ENCODE measurements around the gene RGS11.
"Not testable (repeated sequence)": the region's sequence is repeated elsewhere in the genome, so short reads cannot be mapped to it uniquely, and the experiment has no call there.

The RGS11 gene

DNA sequence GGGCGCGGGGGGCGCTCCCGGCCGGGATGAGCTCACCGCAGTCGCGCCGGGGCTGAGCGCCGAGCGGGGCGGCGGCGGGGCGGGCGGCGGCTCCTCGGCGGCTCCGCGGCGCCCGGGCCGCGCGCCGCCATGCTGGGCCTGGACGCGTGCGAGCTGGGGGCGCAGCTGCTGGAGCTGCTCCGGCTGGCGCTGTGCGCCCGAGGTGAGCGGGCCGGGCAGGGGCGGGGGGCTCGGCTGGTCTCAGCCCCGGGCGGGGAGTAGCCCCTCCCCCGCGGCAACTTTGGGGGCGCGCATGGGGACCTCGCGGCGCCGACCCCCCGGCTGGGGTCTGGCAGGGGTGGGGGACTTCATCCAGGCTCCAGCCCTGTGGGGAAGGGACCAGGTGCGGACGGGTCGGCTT lies 4.8 kb upstream of the RGS11 start, which contains the start of gene ARHGDIG:
ARHGDIG (plus strand) TSS at position 40 of the 400 bp plus-strand sequence; CDS start at position 130, 90 bp downstream.
- no peak for DNase-seq (ENCODE audit: low read depth)

DNA sequence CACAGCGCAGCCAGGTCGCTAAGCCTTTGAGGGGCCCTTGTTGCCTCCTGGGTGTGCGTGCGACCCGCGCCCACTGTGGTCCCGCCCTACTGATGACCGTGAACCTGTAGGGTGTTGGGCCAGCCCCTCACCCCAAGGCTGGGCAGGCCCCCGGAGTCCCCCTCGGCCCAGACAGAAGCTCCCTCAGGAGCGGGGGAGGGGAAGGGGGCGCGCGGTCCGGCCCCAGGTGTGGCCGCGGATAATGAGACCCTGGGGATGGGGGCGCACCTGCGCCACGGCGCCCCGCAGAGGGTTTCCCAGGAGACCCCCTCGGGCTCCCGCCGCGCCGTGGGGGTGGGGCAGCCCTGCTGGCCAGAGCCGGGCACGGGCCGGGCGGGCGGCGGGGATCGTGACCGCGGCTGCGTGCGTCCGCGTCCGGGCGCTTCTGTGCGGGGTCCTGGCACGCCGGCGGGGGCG lies 4.3 kb upstream of the RGS11 start:
- no peak for DNase-seq (ENCODE audit: low read depth)

DNA sequence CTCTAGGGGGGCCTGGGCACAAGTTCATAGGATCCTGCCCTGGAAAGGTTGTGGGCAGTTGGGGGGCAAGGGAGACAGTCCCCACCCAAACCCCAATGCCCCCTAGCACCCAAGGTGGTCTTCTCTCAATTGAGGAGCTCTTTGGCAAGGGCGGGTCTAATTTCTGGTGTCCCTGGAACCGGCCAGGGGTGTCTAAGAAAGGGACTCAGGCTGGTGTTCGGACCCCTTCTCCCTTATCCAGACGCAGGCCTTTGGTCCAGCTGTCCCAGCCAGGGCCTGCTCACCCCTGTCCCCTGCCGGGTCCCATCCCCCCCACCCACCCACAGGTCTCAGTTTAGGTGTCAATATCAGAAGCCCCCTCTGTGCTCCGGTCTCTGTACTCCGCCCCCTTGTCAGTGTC lies 3.8 kb upstream of the RGS11 start:
- DNase-seq (ENCODE audit: low read depth), result no peak

DNA sequence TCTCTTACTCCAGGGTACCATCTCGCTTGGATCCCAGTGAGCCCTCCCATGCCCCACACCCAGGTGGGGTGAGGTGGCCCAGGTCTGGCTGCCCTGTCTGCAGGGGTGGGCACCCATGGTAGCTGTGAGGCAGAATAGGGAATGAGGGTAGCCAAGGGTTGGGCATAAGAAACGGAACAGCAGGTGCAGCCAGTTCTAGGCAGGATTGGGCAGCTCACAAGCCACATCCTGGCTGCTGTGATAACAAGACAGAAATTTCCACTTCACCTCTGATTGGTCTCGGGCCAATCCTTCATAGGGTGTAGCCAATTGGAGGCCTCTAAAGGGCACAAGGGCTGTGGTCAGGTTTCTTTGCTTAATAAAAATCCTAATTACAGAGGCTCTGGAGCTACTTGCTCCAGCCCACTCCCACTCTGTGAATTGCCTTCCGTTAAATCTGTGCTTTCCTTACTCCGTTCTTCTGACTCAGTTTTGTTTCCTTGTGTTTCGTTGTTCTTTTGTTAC lies 3.2 kb upstream of the RGS11 start:
- peak; percentile 43 for DNase-seq (ENCODE audit: low read depth)

DNA sequence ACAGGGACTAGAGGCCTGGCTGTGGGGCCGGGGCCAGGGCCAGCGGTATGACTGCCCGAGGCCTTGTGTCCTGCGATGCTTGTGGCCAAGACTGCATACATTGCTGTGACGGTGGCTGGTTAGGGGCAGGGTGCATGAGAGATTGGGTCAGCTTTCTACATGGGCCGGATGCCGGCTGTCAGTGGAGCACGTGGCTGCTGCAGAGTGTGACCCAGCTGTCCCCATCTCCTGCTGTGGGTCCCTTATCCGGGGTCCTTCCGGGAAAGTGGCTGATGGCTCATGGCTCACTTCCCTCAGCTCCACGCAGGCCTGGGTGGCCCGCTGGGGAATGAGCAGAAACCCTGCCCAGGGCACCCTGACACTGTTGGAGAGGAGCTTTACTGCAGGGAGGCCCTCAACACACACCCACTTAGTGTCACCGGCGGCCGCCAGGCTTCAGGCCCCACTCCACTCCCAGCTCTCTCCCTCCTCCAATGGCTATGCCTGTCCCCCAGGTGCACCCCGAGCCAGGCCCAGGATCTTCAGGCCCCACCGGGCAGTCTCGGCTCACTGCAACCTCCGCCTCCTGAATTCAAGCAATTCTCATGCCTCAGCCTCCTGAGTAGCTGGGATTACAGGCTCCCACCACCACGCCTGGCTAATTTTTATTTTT lies 808 bp upstream of the RGS11 start:
- DNase-seq (ENCODE audit: low read depth), result no peak

DNA sequence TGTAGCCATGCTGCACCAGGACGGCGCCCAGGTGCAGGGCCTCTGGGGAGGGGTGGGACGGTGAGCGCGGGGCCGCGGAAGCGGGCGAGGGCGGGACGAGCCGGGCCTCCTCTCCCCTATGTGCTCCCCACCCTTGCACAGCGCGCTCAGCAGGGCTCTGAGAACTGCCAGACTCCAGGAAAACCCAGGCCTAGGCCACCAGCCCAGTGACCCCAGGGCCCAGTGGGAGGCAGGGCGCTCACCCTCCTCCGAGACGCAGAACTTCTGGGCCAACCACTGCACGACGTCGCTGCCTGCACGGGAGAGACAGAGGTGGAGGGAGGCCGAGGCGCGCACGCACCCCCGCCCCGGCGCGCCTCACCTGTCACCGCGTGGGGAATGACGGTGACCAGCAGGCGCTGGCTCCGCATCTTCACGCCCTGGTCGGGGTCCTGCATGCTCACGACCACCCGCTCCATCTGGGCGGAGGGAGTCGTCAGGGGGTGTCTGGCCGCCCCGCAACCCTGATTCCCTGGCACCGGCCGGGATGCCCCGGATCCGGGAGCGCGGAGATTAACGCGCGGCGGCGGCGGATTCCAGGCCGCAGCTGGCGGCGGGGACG lies 603 bp downstream of the RGS11 start:
- no peak for DNase-seq (ENCODE audit: low read depth)

DNA sequence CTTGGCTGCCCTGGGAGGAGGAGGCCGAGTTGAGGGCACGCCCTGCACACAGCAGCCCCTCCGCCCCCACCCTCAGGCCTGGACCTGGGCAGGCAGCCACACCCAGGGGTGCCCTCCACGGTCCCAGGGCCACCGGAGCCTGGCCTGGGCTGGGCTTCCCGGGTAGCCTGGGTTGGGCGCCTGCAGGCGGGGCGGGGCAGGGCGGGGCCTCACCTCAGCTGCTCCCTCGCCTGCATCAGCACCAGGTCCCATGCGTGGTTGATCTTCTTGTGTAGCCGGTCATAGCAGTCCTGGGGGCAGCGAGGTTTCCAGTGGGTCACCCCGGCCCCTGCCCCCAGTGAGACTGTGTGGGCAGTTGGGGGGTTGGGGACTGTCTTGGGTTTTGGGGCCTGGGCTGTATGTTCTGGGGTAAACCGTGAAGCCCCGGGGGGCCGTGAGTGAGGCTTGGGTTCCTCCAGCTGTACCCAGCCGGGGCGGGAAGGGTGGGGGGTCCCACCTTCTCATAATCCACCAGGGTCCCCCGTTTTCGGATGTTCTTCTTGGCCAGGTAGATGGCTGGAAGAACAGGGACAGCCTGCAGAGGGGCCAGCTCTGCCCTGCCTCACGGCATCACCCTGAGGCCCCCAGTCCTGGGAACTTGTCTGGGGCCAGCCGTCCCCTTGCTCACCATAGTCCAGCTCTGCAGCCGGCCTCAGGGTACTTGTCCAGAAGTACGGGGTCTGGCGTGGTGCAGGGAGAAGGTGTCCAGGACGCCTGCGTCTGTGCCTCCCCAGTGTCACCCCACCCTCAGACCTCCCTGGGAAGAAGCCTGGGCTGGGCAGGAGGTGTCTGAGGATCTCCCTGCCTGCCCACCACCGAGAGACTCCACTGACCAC lies 2.0 kb downstream of the RGS11 start:
- DNase-seq (ENCODE audit: low read depth), result no peak

DNA sequence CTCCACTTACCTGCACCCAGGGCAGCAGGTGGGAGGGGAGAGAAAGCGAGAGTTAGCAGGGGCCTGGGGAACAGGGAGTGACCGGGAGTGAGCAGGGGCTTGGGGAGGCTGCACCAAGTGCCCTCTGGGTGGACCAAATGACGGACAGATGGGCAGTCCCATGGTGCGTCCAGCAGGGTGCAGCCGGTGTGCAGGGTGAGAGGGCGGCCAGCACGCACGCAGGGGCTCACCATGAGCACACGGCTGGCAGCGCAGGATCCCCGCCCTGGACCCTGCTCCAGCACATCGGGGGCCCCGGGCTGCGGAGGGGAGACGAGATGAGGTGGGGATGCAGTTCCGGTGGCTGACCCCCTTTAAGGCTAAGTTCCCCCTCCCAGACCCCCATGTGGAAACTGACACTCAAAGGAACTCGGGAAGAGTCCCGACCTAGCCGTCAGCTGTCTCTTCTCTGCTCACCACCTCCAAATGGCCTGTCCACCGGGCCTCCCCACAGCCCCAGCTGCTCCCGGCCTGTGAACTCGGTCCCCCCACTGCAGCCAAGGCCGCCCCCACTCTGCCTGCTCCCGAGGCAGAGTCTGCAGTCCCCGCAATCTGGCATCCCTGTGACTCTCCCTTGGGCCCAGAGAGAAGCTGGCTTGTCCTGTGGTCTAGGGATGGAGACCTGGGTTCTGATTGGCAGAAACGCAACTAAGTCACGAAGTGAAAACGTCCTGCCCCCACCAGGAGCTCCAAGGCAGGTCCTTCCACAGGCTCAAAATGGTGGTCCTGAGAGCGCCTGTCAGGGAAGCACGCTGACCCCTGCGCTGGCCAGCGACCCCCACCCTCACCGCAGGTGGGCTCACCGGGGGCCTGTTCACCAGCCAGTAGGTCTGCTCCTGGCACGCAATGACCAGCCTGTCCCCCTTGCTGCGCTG lies 2.9 kb downstream of the RGS11 start:
- DNase-seq (ENCODE audit: low read depth), result no peak

DNA sequence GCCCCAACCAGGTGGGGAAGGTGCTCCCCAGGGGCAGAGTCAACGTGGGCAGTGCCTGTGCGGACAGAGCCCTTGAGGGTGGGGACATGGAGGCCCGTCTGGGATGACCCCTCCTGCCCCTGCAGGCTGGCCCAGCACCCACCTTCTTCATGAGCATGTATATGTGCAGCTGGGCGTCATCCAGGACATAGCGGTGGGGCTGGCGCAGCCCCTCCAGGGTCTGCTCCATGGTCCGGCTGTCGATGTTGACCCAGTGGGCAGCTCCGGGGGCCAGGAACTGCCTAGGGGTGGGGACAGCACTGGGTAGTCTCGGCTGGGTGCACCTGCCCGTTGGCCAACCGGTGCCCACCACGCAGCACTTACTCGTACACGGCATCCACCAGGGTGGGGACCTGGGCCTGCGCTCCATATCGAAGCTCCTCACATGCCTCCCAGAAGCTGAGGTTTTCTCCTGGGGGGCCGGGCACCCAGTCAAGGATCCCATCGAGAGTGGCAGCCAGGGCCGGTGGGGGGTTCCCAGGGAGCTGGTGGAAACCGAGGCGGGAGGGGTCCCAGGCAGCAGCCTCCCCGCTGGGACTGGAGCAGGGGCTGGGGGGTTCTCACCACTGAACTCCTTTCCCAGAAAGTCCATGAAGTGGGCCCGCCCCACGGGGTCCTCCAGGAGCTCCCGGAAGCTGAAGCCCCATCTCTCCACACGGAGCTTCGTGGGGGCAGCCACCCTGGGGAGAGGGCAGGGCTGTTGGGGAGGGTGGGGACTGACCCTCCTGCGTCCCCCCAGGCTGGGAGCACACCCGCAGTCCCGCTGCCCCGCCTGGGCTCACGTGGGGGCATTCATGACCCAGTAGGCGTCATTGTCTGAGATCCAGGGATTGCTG lies 5.1 kb downstream of the RGS11 start:
- no peak for DNase-seq (ENCODE audit: low read depth)

DNA sequence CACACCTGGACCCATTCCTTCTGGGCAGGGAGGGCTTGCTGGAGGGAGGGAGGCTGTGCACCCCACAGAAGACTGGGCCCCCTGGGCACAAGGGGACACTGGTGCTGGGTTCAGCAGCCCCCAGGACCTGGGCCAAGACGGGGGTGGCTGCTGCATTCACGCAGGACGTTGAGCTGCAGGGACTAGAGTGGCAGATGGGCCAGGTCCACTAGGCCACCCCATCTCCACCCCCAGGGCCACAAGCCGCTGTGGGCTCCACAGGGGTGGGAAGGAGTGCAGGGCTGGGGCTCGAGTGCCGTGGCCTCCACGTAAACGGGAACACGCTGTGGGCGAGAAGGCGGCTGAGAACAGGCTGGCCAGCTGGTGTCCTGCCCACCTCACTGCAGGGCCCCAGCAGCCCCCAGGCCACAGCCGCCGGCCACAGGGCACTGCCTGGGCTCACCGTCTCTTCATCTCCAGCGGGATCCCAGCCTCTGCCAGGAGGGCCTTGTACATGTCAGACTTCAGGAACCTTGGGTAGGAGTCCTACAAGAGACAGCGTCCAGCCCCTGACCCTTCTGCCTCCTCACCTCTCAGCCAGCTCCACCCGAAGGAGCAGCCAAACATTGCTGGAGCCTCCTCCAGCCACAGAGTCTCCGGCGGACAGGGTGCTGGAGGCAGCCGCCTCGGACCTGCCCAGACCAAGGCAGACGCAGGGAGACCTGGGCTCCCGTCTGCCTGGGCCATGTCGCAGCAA lies 6.5 kb downstream of the RGS11 start:
- no peak for DNase-seq (ENCODE audit: low read depth)

DNA sequence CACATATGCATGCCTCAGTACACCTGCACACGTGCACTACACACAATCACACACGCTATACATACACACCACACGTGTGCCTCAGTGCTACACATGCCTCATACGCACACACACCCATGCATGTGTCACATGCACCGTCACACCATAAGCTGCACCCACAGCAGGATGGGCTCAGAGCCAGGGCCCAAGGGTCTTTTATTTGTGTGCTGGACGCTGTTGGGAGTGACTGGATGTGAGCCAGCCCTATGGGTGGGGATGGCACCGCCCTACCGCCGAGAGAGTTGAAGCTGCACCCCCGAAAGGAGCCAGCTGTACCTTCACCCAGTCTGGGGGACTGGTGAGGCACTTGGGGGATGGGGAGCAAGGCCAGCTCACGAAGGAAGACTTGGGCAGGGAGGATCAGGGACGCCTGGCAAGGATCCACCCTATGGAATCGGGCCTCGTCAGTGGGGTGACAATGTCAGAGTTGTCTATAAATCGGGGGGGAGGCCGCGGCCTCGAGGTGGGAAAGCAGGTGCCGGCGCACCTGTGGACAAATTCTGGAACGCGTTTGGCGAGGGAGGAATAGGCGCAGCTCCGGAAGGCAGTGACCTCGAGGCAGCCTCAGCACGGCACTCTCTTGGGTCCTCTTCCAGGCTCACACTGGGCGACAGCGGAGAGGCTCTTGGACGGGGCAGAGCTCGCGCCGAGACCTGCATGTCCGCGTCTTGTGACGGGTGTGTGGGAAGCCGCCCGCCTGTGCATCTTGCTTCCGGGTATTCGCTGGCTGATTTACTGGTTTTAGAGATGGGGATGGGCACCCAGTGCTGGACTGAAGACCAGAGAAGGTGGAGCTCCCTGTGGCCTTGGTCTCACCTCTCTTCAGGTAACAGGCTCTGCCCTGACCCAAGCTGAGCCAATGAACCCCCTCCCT lies 7.3 kb downstream of the RGS11 start:
- DNase-seq (ENCODE audit: low read depth), result no peak

DNA sequence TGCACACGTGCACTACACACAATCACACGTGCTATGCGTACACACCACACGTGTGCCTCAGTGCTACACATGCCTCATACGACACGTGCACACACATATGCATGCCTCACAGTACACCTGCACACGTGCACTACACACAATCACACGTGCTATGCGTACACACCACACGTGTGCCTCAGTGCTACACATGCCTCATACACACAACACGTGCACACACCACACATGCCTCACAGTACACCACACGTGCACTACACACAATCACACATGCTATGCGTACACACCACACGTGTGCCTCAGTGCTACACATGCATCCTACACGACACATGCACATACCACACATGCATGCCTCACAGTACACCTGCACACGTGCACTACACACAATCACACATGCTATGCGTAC lies 8.2 kb downstream of the RGS11 start:
- not testable (repeated sequence) for DNase-seq (ENCODE audit: low read depth)

DNA sequence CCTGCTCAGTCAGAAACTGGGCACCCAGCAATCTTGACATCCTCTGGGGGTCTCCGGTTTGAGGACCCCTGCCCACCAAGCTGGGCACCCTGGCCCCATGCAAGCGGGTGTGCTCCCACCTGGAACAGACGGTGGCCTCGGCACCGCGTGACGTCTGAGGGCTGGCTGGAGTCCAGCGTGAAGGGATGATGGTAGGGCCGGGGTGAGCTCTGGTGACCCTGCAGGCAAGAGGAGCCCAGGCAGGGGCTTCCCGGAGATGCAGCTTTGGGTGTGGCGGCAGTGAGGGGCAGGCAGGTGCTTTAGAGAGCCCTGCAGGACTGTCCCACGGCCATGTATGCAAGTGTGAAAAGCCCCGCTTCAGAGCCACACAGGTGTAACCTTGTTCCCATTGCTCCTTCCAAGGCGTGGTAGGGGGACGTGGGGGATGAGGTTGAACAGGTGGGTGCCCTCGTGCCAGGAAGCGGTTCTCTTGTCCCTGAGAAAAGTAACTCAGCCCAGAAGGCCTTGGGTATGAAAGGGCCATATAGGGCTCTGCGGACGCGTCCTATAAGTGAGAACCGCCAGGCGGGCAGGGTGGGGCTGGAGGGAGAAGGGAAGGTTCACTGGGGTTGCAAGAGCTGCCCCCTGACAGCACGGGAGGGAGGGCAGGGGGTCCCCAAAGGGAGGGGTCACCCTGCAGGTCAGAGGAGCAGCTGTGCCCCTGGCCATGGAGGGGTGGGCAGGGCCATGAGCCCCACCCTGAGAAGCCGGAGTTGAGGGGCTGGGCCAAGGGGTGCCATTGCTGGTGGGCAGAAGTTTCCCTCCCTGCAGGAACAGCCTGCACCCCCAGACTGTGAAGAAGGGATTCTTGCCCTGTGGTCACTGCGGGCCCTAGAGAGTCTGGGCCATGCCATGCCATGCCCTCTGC lies 9.2 kb downstream of the RGS11 start:
- no peak for DNase-seq (ENCODE audit: low read depth)

DNA sequence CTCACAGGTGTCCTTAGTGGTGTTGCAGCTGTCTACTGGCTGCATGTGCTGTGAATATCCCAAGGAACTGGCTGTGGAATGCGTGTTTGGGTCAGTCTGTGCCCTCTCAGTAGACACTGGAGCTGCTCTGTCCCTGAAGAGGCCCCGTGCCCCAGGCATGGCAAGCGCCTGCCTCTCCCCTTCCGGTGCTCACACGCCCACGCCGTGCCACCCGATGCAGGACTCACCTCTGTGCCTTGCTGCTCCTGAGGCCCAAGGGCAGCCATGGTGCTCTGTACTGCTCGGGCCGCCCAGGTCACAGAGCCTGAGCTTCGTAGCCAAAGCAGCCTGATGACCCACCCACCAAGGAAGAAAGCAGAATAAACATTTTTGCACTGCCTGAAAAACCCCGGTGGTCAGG lies 10.0 kb downstream of the RGS11 start:
- DNase-seq (ENCODE audit: low read depth), result no peak

DNA sequence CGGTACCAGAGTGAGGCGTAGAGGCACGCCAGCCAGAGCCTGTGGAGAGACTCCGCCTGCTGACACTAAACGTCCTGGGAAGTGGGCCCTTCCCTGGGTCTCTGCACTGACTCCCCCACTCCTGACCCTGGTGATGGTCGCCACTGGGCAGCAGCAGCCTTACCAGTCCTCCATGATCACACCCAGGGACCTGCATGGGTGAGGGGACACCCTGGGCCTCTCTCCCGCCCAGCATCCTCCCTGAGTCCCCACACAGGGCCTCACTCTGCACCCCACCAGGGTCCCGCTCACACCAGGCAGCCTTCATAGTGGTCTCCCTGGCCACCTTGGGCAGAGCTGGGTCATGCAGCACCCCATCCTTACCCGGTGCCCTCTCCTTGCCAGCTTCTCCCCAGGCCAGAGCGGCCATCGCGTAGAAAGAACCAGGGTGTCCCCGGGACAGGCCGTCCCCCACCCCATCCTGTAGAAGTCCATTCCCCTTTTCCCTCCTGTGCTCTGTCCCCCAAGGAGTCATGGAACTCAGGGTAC lies 10.7 kb downstream of the RGS11 start:
- DNase-seq (ENCODE audit: low read depth), result no peak

DNA sequence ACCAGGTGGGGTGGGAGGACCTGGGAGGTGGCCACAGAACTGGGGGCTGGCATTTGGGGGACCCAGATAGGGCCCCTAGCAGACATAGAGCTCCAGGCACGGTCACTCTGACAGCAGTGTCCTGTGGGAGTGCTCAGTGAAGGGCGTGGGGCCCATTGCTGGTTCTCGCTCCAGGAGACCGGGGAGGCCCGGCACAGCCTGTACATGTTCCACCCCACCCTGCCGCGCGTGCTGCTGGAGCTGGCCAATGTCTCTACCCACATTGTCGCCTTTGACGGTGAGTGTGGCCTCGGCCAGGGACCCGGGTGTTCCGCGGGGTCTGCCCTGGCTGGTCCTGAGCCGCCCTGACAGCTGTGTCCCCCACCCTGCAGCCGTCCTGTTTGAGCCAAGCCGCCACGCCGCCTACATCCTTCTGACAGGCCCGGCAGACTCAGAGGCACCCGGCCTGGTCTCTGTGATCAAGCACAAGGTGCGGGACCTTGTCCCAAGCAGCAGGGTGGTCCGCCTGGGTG lies 11.2 kb downstream of the RGS11 start:
- DNase-seq (ENCODE audit: low read depth), result no peak

DNA sequence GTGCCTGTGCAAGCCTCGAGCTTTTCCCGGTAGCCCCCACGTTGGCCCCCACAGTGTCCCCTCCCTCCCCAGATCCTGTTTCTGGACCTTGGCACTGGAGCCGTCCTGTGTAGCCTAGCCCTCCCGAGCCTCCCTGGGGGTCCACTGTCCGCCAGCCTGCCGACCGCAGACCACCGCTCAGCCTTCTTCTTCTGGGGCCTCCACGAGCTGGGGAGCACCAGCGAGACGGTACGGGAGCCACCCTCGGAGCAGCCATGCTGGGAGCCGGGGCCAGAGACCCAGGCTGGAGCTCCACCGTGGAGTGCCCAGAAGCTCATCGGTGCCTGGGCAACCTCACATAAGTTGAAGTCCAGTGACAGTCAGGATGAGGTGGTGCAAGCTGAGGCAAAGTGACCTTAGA lies 11.8 kb downstream of the RGS11 start:
- DNase-seq (ENCODE audit: low read depth), result no peak

Measured in ELR (cell line).